Loucy (cell line): ENCODE data around the gene TAF4.

ENCODE experiments used
- CTCF ChIP-seq: fragments of 200-600 bp; sonication (generic); conservative IDR thresholded peaks from 2 replicates; pipeline ENCODE4 v1.5.1; 2014; ENCODE audit warnings: mild to moderate bottlenecking, antibody characterized with exemption, low read length
- EZH2phosphoT487 ChIP-seq: fragments of 200-600 bp; IDR thresholded peaks from 2 replicates; pipeline ENCODE4 v1.6.1; 2018; ENCODE audit warnings: antibody characterized with exemption, mild to moderate bottlenecking, moderate library complexity, borderline replicate concordance

- TF ChIP-seq CTCF (no peak), EZH2phosphoT487 (no peak)
Observed at GRCh38 chr20:62061851-62062423, 3.7 kb downstream of the TAF4 start.
